ENCODE data around the gene SYT14. TPM values are rescaled to one million over a fixed set of nuclear protein-coding genes. Genes with fewer than 3 reads are reported as not detected.

SYT14 gene
- total and polyA plus RNA-seq, 2 of the 4 experiments (the other 2 are of a cell fraction): 0.14 to 1.3 TPM

DNA sequence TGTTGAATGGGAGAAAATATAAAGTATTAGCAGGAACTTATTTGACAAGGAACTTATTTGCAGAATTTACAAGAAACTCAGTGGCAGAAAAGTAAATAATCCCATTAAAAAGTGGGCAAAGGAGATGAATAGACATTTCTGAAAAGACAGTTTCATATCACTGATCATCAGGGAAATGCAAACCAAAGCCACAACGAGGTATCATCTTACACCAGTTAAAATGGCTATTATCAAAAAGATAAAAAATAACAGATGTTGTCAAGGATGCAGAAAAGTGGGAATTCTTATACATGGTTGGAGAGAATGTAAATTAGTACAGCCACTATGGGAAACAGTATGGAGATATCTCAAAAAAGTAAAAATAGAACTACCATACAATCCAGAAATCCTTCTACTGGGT is 61.0 kb downstream of the SYT14 start:
- no peak overlapping the region for H2BK5ac ChIP-seq (ENCODE audit: low read depth, low read length, poor library complexity, severe bottlenecking)
- no peak overlapping the region for H2BK120ac ChIP-seq (ENCODE audit: low read depth, low read length)
- dilution Hi-C loops (cut with HindIII; ENCODE audit: low sequenced_read_pairs, unreplicated experiment) (loop anchor here (25.0 kb wide), 1 partner anchor 187 kb away; the partner anchor contains the start of gene IRF6), in situ Hi-C loops (cut with MboI; ENCODE audit: low sequenced_read_pairs) (no loop called here), intact Hi-C loops (cut with micrococcal nuclease) (no loop called here)
- H3K9me3 ChIP-seq (ENCODE audit: control insufficient read depth, insufficient read depth, low read length): no peaks in the 10 kb centered on the region
- H3K23ac ChIP-seq (ENCODE audit: low read depth, low read length): no peak overlapping the region
- H2AFZ ChIP-seq (replicated peaks; ENCODE audit: low read length, poor library complexity): no peak overlapping the region
- H4K5ac ChIP-seq (ENCODE audit: low read depth, low read length): no peak overlapping the region
- H3K79me1 ChIP-seq (ENCODE audit: low read depth in 1 of 2, low read length in 2 of 2): no peaks in the 10 kb centered on the region
- no peaks in the 10 kb centered on the region for H3K36me3 ChIP-seq (ENCODE audit: control insufficient read depth, insufficient read depth, low read length)
- no peak overlapping the region for H3K4me3 ChIP-seq (ENCODE audit: insufficient read depth, low read depth, low read length)
- H4K91ac ChIP-seq (ENCODE audit: insufficient read depth, low read depth, low read length): no peak overlapping the region
- ATAC-seq (ENCODE audit: low read depth) (no peak), DNase-seq (no peak)
- no CpG with 5 or more reads among the region's 1 CpG for WGBS, 2 experiments (ENCODE audit: extremely low coverage in 2 of 2, insufficient read length in 1 of 2)
- no peak overlapping the region for H2AK5ac ChIP-seq (ENCODE audit: low read depth, low read length)
- H4K8ac ChIP-seq (ENCODE audit: low read depth in 2 of 2, low read length in 2 of 2): no peak overlapping the region
- H2BK20ac ChIP-seq (ENCODE audit: low read depth, low read length): no peak overlapping the region
- no peak overlapping the region for H3K14ac ChIP-seq (replicated peaks; ENCODE audit: low read depth, low read length)
- ChIA-PET CTCF (no interaction called here), POLR2A (ENCODE audit: unreplicated experiment) (no interaction called here)
- no peak overlapping the region for H3K4me2 ChIP-seq (ENCODE audit: low read depth, low read length)
- no peak for TF ChIP-seq SMC3 (IDR thresholded peaks at IDR 0.05; ENCODE audit: low read depth, low read length)
- TF ChIP-seq, protein P1, sequence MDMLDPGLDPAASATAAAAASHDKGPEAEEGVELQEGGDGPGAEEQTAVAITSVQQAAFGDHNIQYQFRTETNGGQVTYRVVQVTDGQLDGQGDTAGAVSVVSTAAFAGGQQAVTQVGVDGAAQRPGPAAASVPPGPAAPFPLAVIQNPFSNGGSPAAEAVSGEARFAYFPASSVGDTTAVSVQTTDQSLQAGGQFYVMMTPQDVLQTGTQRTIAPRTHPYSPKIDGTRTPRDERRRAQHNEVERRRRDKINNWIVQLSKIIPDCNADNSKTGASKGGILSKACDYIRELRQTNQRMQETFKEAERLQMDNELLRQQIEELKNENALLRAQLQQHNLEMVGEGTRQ (IDR thresholded peaks at IDR 0.05; ENCODE audit: low read depth, low read length): no peak
- TF ChIP-seq FOS (IDR thresholded peaks at IDR 0.05; ENCODE audit: low read depth, low read length): no peak
- TF ChIP-seq BHLHE40 (IDR thresholded peaks at IDR 0.05; ENCODE audit: low read depth, low read length): no peak
- no peak for TF ChIP-seq CEBPB (IDR thresholded peaks at IDR 0.05; ENCODE audit: low read depth, low read length)
- no peak for TF ChIP-seq MXI1 (IDR thresholded peaks at IDR 0.05; ENCODE audit: borderline replicate concordance, low read depth, low read length)
- TF ChIP-seq, protein P2, sequence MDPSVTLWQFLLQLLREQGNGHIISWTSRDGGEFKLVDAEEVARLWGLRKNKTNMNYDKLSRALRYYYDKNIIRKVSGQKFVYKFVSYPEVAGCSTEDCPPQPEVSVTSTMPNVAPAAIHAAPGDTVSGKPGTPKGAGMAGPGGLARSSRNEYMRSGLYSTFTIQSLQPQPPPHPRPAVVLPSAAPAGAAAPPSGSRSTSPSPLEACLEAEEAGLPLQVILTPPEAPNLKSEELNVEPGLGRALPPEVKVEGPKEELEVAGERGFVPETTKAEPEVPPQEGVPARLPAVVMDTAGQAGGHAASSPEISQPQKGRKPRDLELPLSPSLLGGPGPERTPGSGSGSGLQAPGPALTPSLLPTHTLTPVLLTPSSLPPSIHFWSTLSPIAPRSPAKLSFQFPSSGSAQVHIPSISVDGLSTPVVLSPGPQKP (IDR thresholded peaks at IDR 0.05; ENCODE audit: borderline replicate concordance, low read depth, low read length): no peak
- no peak for TF ChIP-seq MAZ (IDR thresholded peaks at IDR 0.05; ENCODE audit: borderline replicate concordance, low read depth, low read length)
- TF ChIP-seq NFE2L2 (IDR thresholded peaks at IDR 0.05; ENCODE audit: low read depth, low read length): no peak
- TF ChIP-seq POLR2A (IDR thresholded peaks at IDR 0.05; ENCODE audit: low read depth, low read length): no peak
- no peak overlapping the region for H2BK15ac ChIP-seq (ENCODE audit: low read depth, low read length)
- no peaks in the 10 kb centered on the region for H3K9me1 ChIP-seq (ENCODE audit: insufficient read depth, low read length)
- BruUV-seq (replicated peaks): no TSS peak
- H3K4ac ChIP-seq (ENCODE audit: low read depth, low read length): no peak overlapping the region
- H3K4me1 ChIP-seq (ENCODE audit: control insufficient read depth, insufficient read depth, low read length): no peaks in the 10 kb centered on the region
- H3K9ac ChIP-seq (ENCODE audit: low read depth, low read length): no peak overlapping the region
- H3K18ac ChIP-seq (ENCODE audit: low read depth, low read length): no peak overlapping the region
- no peaks in the 10 kb centered on the region for H4K20me1 ChIP-seq (ENCODE audit: insufficient read depth, low read length)
- no peaks in the 10 kb centered on the region for H3K27me3 ChIP-seq (ENCODE audit: control insufficient read depth, insufficient read depth, low read length)
- no peak overlapping the region for H3K56ac ChIP-seq (ENCODE audit: extremely low read depth, insufficient read depth, low read length)
- no peak overlapping the region for H2AK9ac ChIP-seq (replicated peaks; ENCODE audit: low read depth, low read length, poor library complexity)
- no peak overlapping the region for H3K27ac ChIP-seq (ENCODE audit: insufficient read depth, low read length)
